Keratinocyte (primary cell): Measurements from ENCODE around the gene SIK2.

Experiments used
- CTCF ChIP-seq, 3 experiments: IDR thresholded peaks in 1 of 3; conservative IDR thresholded peaks in 1 of 3; optimal IDR thresholded peaks in 1 of 3; 2 replicates in 2 of 3; 3 replicates in 1 of 3; pipeline versions ENCODE3 to v1.5.1; 2011; ENCODE audit warnings: low read length in 3 of 3, mild to moderate bottlenecking in 3 of 3, moderate library complexity in 2 of 3, control low read depth in 1 of 3, inconsistent platforms in 1 of 3; ENCODE audit not compliant: insufficient read depth in 2 of 3; ENCODE audit errors: extremely low read depth in 1 of 3
- EZH2 ChIP-seq: IDR thresholded peaks from one replicate; pipeline ENCODE4 v1.6.1; 2012; ENCODE audit warnings: inconsistent platforms, mild to moderate bottlenecking, low read length, moderate library complexity

GRCh38 chr11:111603611-111604130, 1.4 kb downstream of the SIK2 start:
- TF ChIP-seq CTCF (optimal IDR thresholded peaks at IDR 0.05 in 1 of 3, IDR thresholded peaks at IDR 0.05 in 1 of 3, conservative IDR thresholded peaks at IDR 0.05 in 1 of 3; ENCODE audit: extremely low read depth in 1 of 3, insufficient read depth in 2 of 3, low read length in 3 of 3) (no peak), EZH2 (no peak)
